H1 (cell line): Measurements from ENCODE around the gene GFM1. TPM values are rescaled to one million over a fixed set of nuclear protein-coding genes. Genes with fewer than 3 reads are reported as not detected.

Experiments used
- CTCF ChIA-PET: fragments of 300-600 bp; sonication (Branson Sonifier 250); formaldehyde crosslinking; loops from one replicate; lab custom pipeline; 2021; ENCODE audit not compliant: partially characterized antibody; lab: Charles Lee
- POLR2A ChIA-PET: fragments of 300-600 bp; sonication (Branson Sonifier 250); formaldehyde crosslinking; loops from one replicate; lab custom pipeline; 2021; ENCODE audit warnings: inconsistent platforms; ENCODE audit not compliant: partially characterized antibody; lab: Charles Lee
- DNase-seq, 2 experiments: peaks; one replicate each; pipeline versions ENCODE4 v3.0.0 to v3.0.0-alpha.2; 2010 to 2022; ENCODE audit warnings: low spot score in 2 of 2, low read depth in 1 of 2, mixed read lengths in 1 of 2
- FAIRE-seq: peaks from 2 replicates; lab custom pipeline; 2011; peaks lifted over from hg19 to GRCh38; lab: Jason Lieb, UNC
- H2AFZ ChIP-seq: 2 replicates; pipeline ENCODE4 v1.8.1; 2012; ENCODE audit warnings: low read length, inconsistent platforms
- H2AK5ac ChIP-seq: 2 replicates; pipeline ENCODE4 v1.6.1; 2013; ENCODE audit warnings: low read depth, low read length
- H2BK120ac ChIP-seq: replicated peaks from 2 replicates; pipeline ENCODE3; 2013; ENCODE audit warnings: low read depth, low read length, inconsistent platforms
- H2BK12ac ChIP-seq: 2 replicates; pipeline ENCODE4 v1.6.1; 2013; ENCODE audit warnings: low read depth, low read length
- H2BK15ac ChIP-seq: 2 replicates; pipeline ENCODE4 v1.6.1; 2013; ENCODE audit warnings: low read length
- H2BK20ac ChIP-seq: 2 replicates; pipeline ENCODE4 v1.6.1; 2013; ENCODE audit warnings: low read length
- H2BK5ac ChIP-seq: 2 replicates; pipeline ENCODE4 v1.6.1; 2013; ENCODE audit warnings: low read depth, low read length
- H3K14ac ChIP-seq: 2 replicates; pipeline ENCODE4 v1.6.1; 2013; ENCODE audit warnings: inconsistent platforms; ENCODE audit not compliant: insufficient read length
- H3K18ac ChIP-seq: 2 replicates; pipeline ENCODE4 v1.6.1; 2013; ENCODE audit warnings: low read length; ENCODE audit errors: extremely low read depth
- H3K23ac ChIP-seq: 2 replicates; pipeline ENCODE4 v1.6.1; 2013; ENCODE audit warnings: inconsistent platforms; ENCODE audit not compliant: insufficient read length
- H3K23me2 ChIP-seq: 2 replicates; pipeline ENCODE4 v1.6.1; 2013; ENCODE audit warnings: low read depth, low read length
- H3K27ac ChIP-seq: 2 replicates; pipeline ENCODE4 v1.6.1; 2011; ENCODE audit warnings: low read depth, low read length, inconsistent platforms
- H3K27me3 ChIP-seq, 4 experiments: replicated peaks in 1 of 4; 1 replicate in 1 of 4; 2 replicates in 3 of 4; pipeline versions ENCODE4 v1.6.1 to v1.8.1; 2011 to 2013; ENCODE audit warnings: low read length in 3 of 4, mild to moderate bottlenecking in 3 of 4, inconsistent platforms in 2 of 4, mixed read lengths in 2 of 4, moderate library complexity in 1 of 4; ENCODE audit not compliant: control insufficient read depth in 3 of 4, insufficient read depth in 3 of 4; ENCODE audit errors: extremely low read depth in 1 of 4
- H3K36me3 ChIP-seq, 4 experiments: 2 replicates each; pipeline versions ENCODE4 v1.6.1 to v1.8.1; 2011 to 2013; ENCODE audit warnings: mild to moderate bottlenecking in 4 of 4, low read length in 3 of 4, moderate library complexity in 2 of 4, control low read depth in 1 of 4, inconsistent platforms in 1 of 4; ENCODE audit not compliant: insufficient read depth in 4 of 4, control insufficient read depth in 2 of 4
- H3K4ac ChIP-seq: replicated peaks from 2 replicates; pipeline ENCODE3; 2013; ENCODE audit warnings: low read length, low read depth, mixed read lengths, inconsistent platforms; ENCODE audit not compliant: insufficient read length
- H3K4me1 ChIP-seq, 4 experiments: replicated peaks in 1 of 4; 1 replicate in 1 of 4; 2 replicates in 3 of 4; pipeline versions ENCODE4 v1.6.1 to v1.8.1; 2011 to 2013; ENCODE audit warnings: low read length in 3 of 4, inconsistent platforms in 2 of 4, mixed read lengths in 1 of 4; ENCODE audit not compliant: insufficient read depth in 4 of 4, control insufficient read depth in 3 of 4
- H3K4me2 ChIP-seq, 2 experiments: 2 replicates each; pipeline versions ENCODE4 v1.6.1 to v1.8.1; 2011 to 2013; ENCODE audit warnings: low read depth in 2 of 2, low read length in 2 of 2, control low read depth in 1 of 2, inconsistent platforms in 1 of 2, mild to moderate bottlenecking in 1 of 2; ENCODE audit not compliant: insufficient read depth in 1 of 2
- H3K4me3 ChIP-seq, 4 experiments: fragments of 200-600, 300-600 bp in 1 of 4; sonication (generic), shearing (Covaris generic), sonication (Bioruptor Twin) in 1 of 4; 2 replicates each; pipeline versions ENCODE4 v1.5.1 to v1.8.1; 2011 to 2016; ENCODE audit warnings: low read length in 4 of 4, low read depth in 3 of 4, control low read depth in 2 of 4, inconsistent platforms in 2 of 4, mild to moderate bottlenecking in 2 of 4, mixed read lengths in 1 of 4, moderate library complexity in 1 of 4; ENCODE audit not compliant: insufficient read depth in 2 of 4; ENCODE audit errors: extremely low read depth in 1 of 4
- H3K56ac ChIP-seq: replicated peaks from 2 replicates; pipeline ENCODE3; 2013; ENCODE audit warnings: low read depth, mild to moderate bottlenecking, mixed read lengths, low read length, inconsistent platforms; ENCODE audit not compliant: insufficient read length
- H3K79me1 ChIP-seq: 2 replicates; pipeline ENCODE4 v1.6.1; 2013; ENCODE audit warnings: low read depth, low read length, control low read depth
- H3K79me2 ChIP-seq, 2 experiments: 2 replicates each; pipeline versions ENCODE4 v1.6.1 to v1.8.1; 2012 to 2013; ENCODE audit warnings: low read length in 2 of 2, mild to moderate bottlenecking in 2 of 2, inconsistent platforms in 1 of 2; ENCODE audit not compliant: insufficient read depth in 2 of 2, control insufficient read depth in 1 of 2
- H3K9ac ChIP-seq, 4 experiments: replicated peaks in 1 of 4; 1 replicate in 1 of 4; 2 replicates in 3 of 4; pipeline versions ENCODE4 v1.6.1 to v1.8.1; 2011 to 2013; ENCODE audit warnings: low read depth in 3 of 4, low read length in 3 of 4, control low read depth in 2 of 4, mild to moderate bottlenecking in 2 of 4, moderate library complexity in 2 of 4, inconsistent platforms in 1 of 4; ENCODE audit errors: extremely low read depth in 1 of 4
- H3K9me3 ChIP-seq, 2 experiments: 2 replicates each; pipeline versions ENCODE4 v1.6.1 to v1.8.1; 2012 to 2013; ENCODE audit warnings: mild to moderate bottlenecking in 2 of 2, moderate library complexity in 2 of 2, control low read depth in 1 of 2, inconsistent platforms in 1 of 2, low read depth in 1 of 2, low read length in 1 of 2, mixed read lengths in 1 of 2; ENCODE audit not compliant: insufficient read depth in 2 of 2
- H4K20me1 ChIP-seq, 2 experiments: replicated peaks in 1 of 2; 2 replicates each; pipeline versions ENCODE3 to v1.8.1; 2011 to 2013; ENCODE audit warnings: inconsistent platforms in 2 of 2, low read length in 2 of 2, mild to moderate bottlenecking in 1 of 2; ENCODE audit not compliant: insufficient read depth in 2 of 2, control insufficient read depth in 1 of 2
- H4K5ac ChIP-seq: 2 replicates; pipeline ENCODE4 v1.6.1; 2013; ENCODE audit warnings: low read length, low read depth, mixed read lengths, inconsistent platforms; ENCODE audit not compliant: insufficient read length
- H4K8ac ChIP-seq: 2 replicates; pipeline ENCODE4 v1.8.0; 2013; ENCODE audit warnings: mild to moderate bottlenecking, moderate library complexity, low read length, inconsistent platforms; ENCODE audit not compliant: insufficient read depth; ENCODE audit errors: extremely low read depth
- H4K91ac ChIP-seq: replicated peaks from 2 replicates; pipeline ENCODE3; 2013; ENCODE audit warnings: low read length, mixed read lengths, inconsistent platforms; ENCODE audit not compliant: insufficient read length
- whole genome bisulfite sequencing, 2 experiments: shearing (Covaris generic) in 1 of 2; methylation state at CpG; one replicate each; pipeline versions ENCODE4 v1.1.6 to v1.1.7; 2013 to 2015; ENCODE audit warnings: low lambda C conversion rate in 2 of 2, mixed read lengths in 2 of 2, inconsistent platforms in 1 of 2, low coverage in 1 of 2, missing lambda C conversion rate in 1 of 2; ENCODE audit not compliant: insufficient replicate concordance in 2 of 2, insufficient coverage in 1 of 2, insufficient read length in 1 of 2; ENCODE audit errors: extremely low coverage in 1 of 2, missing lambda C conversion rate in 1 of 2; 5-methylcytosine and 5-hydroxymethylcytosine counted together
- polyA plus RNA-seq, 7 experiments: library from polyadenylated mRNA; depleted of rRNA in 3 of 7; stranded (reverse) in 5 of 7; unstranded in 2 of 7; fragments of >200 nt in 5 of 7; fragments of 200-250 nt in 2 of 7; gene quantifications; 1 replicate in 5 of 7; 2 replicates in 1 of 7; 4 replicates in 1 of 7; pipeline versions ENCODE4 v1.2.1 to v1.2.3, GENCODE V29; 2011 to 2013; ENCODE audit warnings: missing spikeins in 2 of 7, mixed read lengths in 2 of 7
- total RNA-seq: library from RNA; stranded (reverse); fragmentation: NEBNext Ultra II Directional; extraction: Animal tissue kit (Norgen Biotek cat#: 25700); gene quantifications from 2 replicates; pipeline ENCODE4 v1.2.1, GENCODE V29; 2021

The GFM1 gene
- total and polyA plus RNA-seq, 2 of the 8 experiments (the other 6 are each of a cell fraction or from before 2014, with no cell fraction given), result 10.9 to 45.3 TPM

DNA sequence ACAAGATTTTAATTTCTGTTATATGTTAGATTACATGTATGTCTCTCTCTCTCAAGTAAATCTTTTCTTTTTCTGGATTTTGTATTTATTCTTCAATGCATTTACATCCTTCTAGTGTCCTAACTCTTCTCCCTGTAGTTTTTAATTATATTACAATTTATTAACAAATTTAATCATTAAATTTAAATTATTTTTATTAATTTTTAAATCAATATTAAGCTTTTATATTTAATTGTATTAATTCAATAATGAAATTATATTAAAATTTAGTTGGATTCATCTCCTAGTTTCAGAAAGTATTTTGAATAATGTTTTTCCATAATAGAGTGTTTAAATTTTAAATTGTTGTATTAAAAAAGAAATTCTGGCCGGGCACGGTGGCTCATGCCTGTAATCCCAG, 43.5 kb upstream of the GFM1 start:
- Histone ChIP-seq H4K5ac (no peak overlapping the region), H2AFZ (no peak overlapping the region), H3K18ac (no peak overlapping the region), H4K91ac (no peak overlapping the region), H3K9ac (no peak overlapping the region), H2BK15ac (no peak overlapping the region), H4K20me1 (no peaks in the 10 kb centered on the region), H4K8ac (no peak overlapping the region), H2BK5ac (no peak overlapping the region), H3K23me2 (no peaks in the 10 kb centered on the region), H3K4me3 (no peak overlapping the region), H3K14ac (no peak overlapping the region), H2BK120ac (no peak overlapping the region), H3K9me3 (no peaks in the 10 kb centered on the region), H3K79me2 (no peaks in the 10 kb centered on the region), H3K4ac (no peak overlapping the region), H3K23ac (no peak overlapping the region), H3K56ac (no peak overlapping the region), H2BK20ac (no peak overlapping the region), H3K27me3 (no peaks in the 10 kb centered on the region), H3K4me2 (no peak overlapping the region), H2BK12ac (no peak overlapping the region), H3K27ac (no peak overlapping the region), H3K79me1 (no peaks in the 10 kb centered on the region), H3K4me1 (no peaks in the 10 kb centered on the region), H3K36me3 (peaks cover 0 to 18% (median 0%) of the 10 kb centered on the region in 4 experiments; a peak in 1 of 8 replicates), H2AK5ac (no peak overlapping the region)
- DNase-seq (no peak), FAIRE-seq (no peak)
- CTCF ChIA-PET, result no interaction called here
- WGBS, 2 experiments, result 88% methylated on average over 2 of the region's 2 CpGs; no CpG with 5 or more reads in 1 of the 2 experiments
- POLR2A ChIA-PET, result no interaction called here
